Central memory CD8-positive, alpha-beta T cell (primary cell): ENCODE data around the gene TRIM33.

ENCODE experiments used
- ATAC-seq: fragments of 150-1000 bp; cut with Tn5 transposase; replicated peaks from 2 replicates; pipeline ENCODE4 v1.10.0; 2022; ENCODE audit warnings: mild to moderate bottlenecking, moderate FRiP score, moderate number of reproducible peaks; ENCODE audit not compliant: poor library complexity, severe bottlenecking; ENCODE audit errors: extremely low read depth
- DNase-seq, 2 donors: peaks; one replicate each; pipeline ENCODE4 v3.0.0; 2021; ENCODE audit warnings: low spot score in 2 of 2
- H3K27ac Mint-ChIP-seq: one replicate; pipeline ENCODE4 v1.8.0; 2022; ENCODE audit warnings: low read depth, mild to moderate bottlenecking, moderate library complexity, mixed read lengths
- H3K27me3 Mint-ChIP-seq: one replicate; pipeline ENCODE4 v1.8.0; 2022; ENCODE audit warnings: mixed read lengths
- H3K36me3 Mint-ChIP-seq: one replicate; pipeline ENCODE4 v1.8.0; 2022; ENCODE audit warnings: mild to moderate bottlenecking, moderate library complexity, mixed read lengths; ENCODE audit not compliant: insufficient read depth
- H3K4me1 Mint-ChIP-seq: one replicate; pipeline ENCODE4 v1.8.0; 2022; ENCODE audit warnings: mixed read lengths
- H3K4me3 Mint-ChIP-seq: one replicate; pipeline ENCODE4 v1.8.0; 2022; ENCODE audit warnings: mild to moderate bottlenecking, moderate library complexity, mixed read lengths
- H3K9me3 Mint-ChIP-seq: one replicate; pipeline ENCODE4 v1.8.0; 2022; ENCODE audit warnings: mixed read lengths

TRIM33 gene

GRCh38 chr1:114349891-114350605 is 161.0 kb downstream of the TRIM33 start:
- no peak overlapping the region for H3K4me3 Mint-ChIP-seq
- H3K36me3 Mint-ChIP-seq, result peaks cover 3% of the 10 kb centered on the region
- H3K27ac Mint-ChIP-seq, result no peak overlapping the region
- DNase-seq, result no peak
- H3K9me3 Mint-ChIP-seq, result no peaks in the 10 kb centered on the region
- no peaks in the 10 kb centered on the region for H3K27me3 Mint-ChIP-seq
- no peak for ATAC-seq
- H3K4me1 Mint-ChIP-seq, result peaks cover 19% of the 10 kb centered on the region

GRCh38 chr1:114347431-114348209 is 163.4 kb downstream of the TRIM33 start:
- Mint-ChIP-seq H3K27me3 (no peaks in the 10 kb centered on the region), H3K4me3 (no peak overlapping the region), H3K36me3 (peaks cover 3% of the 10 kb centered on the region), H3K27ac (peak overlapping the region; percentile 8), H3K9me3 (no peaks in the 10 kb centered on the region), H3K4me1 (peaks cover 36% of the 10 kb centered on the region)
- DNase-seq (no peak), ATAC-seq (no peak)

- Mint-ChIP-seq H3K27ac (peak overlapping the region; percentile 79), H3K36me3 (peaks cover 5% of the 10 kb centered on the region), H3K4me3 (peak overlapping the region; percentile 87), H3K27me3 (no peaks in the 10 kb centered on the region), H3K9me3 (no peaks in the 10 kb centered on the region), H3K4me1 (peaks cover 46% of the 10 kb centered on the region)
- ATAC-seq (peak; percentile 85), DNase-seq (peak; percentile 98 to 99)
These were observed 164.4 kb downstream of the TRIM33 start for GRCh38 chr1:114346480-114347029.

GRCh38 chr1:114345930-114346479 is 165.0 kb downstream of the TRIM33 start:
- DNase-seq (no peak), ATAC-seq (no peak)
- Mint-ChIP-seq H3K9me3 (no peaks in the 10 kb centered on the region), H3K27ac (peak overlapping the region; percentile 79), H3K27me3 (no peaks in the 10 kb centered on the region), H3K4me3 (peak overlapping the region; percentile 87), H3K4me1 (peaks cover 52% of the 10 kb centered on the region), H3K36me3 (peaks cover 8% of the 10 kb centered on the region)

GRCh38 chr1:114344656-114345055 is 166.3 kb downstream of the TRIM33 start:
- DNase-seq (no peak), ATAC-seq (no peak)
- Mint-ChIP-seq H3K27ac (no peak overlapping the region), H3K4me3 (no peak overlapping the region), H3K9me3 (no peaks in the 10 kb centered on the region), H3K4me1 (peaks cover 63% of the 10 kb centered on the region), H3K36me3 (peaks cover 13% of the 10 kb centered on the region), H3K27me3 (no peaks in the 10 kb centered on the region)
